ENCODE data around the gene PEX19.
"Not testable (repeated sequence)": the region's sequence is repeated elsewhere in the genome, so short reads cannot be mapped to it uniquely, and the experiment has no call there.

The PEX19 gene, protein sequence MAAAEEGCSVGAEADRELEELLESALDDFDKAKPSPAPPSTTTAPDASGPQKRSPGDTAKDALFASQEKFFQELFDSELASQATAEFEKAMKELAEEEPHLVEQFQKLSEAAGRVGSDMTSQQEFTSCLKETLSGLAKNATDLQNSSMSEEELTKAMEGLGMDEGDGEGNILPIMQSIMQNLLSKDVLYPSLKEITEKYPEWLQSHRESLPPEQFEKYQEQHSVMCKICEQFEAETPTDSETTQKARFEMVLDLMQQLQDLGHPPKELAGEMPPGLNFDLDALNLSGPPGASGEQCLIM

GRCh38 chr1:160284782-160285344, at the start of gene PEX19:
Gene PEX19, minus strand, starts transcription at chr1:160285133. Its CDS starts 9 bp downstream, at chr1:160285124.
- peak within 1 kb of the TSS; percentile 74 to 98 (median 90) for H3K27ac ChIP-seq
- H3K4me3 ChIP-seq: peak within 1 kb of the TSS; percentile 64 to 87 (median 81)

DNA sequence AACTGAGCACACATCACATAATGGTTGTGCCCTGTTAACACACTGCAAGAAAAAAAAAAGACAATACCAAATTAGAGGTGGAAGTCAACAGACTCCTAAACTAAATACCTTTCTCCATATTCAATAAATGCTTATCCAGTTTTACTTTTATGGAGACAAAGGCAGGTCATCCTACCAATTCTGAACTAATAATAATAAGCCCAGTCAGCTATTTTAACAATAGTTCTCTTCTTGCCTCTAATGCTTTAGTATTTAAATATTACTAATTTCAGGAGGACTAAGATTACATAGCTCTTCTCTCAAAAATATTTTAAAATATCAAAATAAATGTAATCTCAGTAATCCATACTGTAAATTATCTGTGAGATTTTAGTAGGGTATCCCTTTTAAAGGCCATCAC, 47.6 kb upstream of the PEX19 start:
- Histone ChIP-seq H3K4me3 (no peak overlapping the region), H3K27ac (no peak overlapping the region)

DNA sequence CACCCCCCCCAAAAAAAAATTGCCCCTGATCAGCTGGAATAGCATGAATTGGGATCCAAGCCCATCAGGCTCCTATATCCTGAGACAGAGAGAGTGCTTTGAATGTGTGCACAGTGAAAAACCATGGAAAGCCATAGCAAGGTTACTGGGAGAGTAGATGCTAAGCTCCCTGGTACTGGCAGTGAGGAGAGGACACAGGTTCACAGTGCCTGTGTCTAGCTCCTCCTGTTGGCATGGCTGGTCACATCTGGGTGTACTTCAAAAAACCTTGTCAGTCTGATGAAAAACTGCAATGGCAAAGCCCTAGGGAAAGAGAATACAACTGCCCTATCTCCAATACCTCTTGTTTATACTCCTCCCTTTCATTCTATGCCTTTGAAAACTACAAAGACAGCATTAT, 45.2 kb upstream of the PEX19 start:
- Histone ChIP-seq H3K4me3 (no peak overlapping the region), H3K27ac (no peak overlapping the region)

GRCh38 chr1:160328184-160328583, 43.3 kb upstream of the PEX19 start:
- Histone ChIP-seq H3K27ac (no peak overlapping the region), H3K4me3 (no peak overlapping the region)

- H3K27ac ChIP-seq: no peak overlapping the region
- H3K4me3 ChIP-seq: no peak overlapping the region
Observed at GRCh38 chr1:160326418-160326817, 41.5 kb upstream of the PEX19 start.

- Histone ChIP-seq H3K27ac (no peak overlapping the region), H3K4me3 (no peak overlapping the region)
Observed at GRCh38 chr1:160325252-160325651, 40.3 kb upstream of the PEX19 start.

DNA sequence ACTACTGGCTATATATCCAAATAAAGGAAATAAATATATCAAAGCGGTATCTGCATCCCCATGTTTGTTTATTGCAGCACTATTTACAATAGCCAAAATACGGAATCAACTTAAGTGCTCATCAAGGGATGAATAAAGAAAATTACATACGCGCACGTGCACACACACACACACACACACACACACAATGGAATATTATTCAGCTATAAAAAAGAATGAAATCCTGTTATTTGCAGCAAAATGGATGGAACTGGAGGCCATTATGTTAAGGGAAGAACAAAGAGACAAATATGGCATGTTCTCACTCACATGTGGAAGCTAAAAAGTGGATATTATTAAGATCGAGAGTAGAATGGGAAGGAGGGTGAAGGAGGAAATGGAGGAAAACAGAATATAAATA, 37.9 kb upstream of the PEX19 start:
- no peak overlapping the region for H3K4me3 ChIP-seq
- no peak overlapping the region for H3K27ac ChIP-seq

- H3K4me3 ChIP-seq: no peak overlapping the region
- H3K27ac ChIP-seq: no peak overlapping the region
Observed at GRCh38 chr1:160315359-160315758, 30.4 kb upstream of the PEX19 start.

GRCh38 chr1:160309571-160309970, 24.6 kb upstream of the PEX19 start:
- no peak overlapping the region for H3K27ac ChIP-seq

GRCh38 chr1:160309185-160309557, 24.2 kb upstream of the PEX19 start:
- Histone ChIP-seq H3K27ac (no peak overlapping the region), H3K4me3 (no peak overlapping the region)

More at GRCh38 chr1:160309571-160309970, 24.6 kb upstream of the PEX19 start:
- H3K4me3 ChIP-seq: no peak overlapping the region

DNA sequence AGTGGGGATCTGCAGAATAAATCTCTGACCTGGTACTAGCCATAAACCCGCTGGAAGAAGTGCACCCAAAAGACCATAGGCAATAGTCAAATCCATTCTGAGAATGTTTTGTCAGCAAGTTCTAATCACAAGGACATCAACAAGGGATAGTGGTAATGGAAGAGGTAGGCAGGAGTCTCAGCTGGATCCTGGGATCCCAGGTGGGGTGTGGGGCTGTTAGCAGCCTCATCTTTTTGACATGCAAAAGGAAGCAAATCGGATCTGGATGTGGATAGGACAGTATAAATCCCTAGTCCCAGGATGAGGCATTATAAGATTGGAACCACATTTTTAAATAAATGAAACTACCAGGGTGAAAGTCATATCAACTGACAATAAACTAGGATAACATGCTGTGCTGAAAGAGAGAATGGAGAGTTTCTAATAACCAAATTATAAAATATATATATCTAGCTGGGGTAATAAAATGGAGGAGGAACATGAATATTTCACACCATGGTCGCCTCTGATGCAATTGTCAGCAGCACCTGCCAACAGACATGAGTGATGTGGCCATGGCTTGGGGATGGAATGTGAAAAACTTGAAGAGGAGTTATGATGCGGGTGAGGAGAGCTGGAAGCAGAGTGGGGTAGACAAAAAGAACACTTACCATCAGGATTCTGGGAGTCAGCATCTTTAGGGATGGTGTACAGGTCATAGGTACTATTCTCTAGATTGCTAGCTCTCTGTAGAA, 23.7 kb upstream of the PEX19 start:
- H3K27ac ChIP-seq: no peak overlapping the region
- H3K4me3 ChIP-seq: no peak overlapping the region

GRCh38 chr1:160307118-160307791, 22.3 kb upstream of the PEX19 start:
- H3K27ac ChIP-seq: no peak overlapping the region
- no peak overlapping the region for H3K4me3 ChIP-seq

- H3K27ac ChIP-seq: no peak overlapping the region
- no peak overlapping the region for H3K4me3 ChIP-seq
Observed at GRCh38 chr1:160300173-160300572, 15.2 kb upstream of the PEX19 start.

DNA sequence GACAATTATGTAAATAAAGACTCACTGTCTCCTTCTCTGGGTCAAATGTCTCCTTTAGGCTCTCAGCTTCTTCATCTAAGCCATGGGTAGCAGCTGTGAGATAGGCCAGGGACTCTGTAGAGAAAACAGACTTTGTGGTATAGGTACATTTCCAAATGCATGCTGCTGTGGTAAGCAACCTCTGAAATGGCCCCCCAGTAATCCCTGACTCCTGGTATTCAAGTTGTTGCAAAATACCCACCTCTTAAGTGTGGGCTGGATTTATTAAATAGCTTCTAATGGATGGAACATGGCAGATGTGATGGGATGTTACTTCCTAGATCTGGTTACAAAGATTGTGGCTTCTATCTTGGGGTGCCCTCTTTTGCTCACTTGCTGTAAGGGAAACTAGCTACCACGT, 11.1 kb upstream of the PEX19 start:
- H3K27ac ChIP-seq: no peak overlapping the region
- H3K4me3 ChIP-seq: no peak overlapping the region

DNA sequence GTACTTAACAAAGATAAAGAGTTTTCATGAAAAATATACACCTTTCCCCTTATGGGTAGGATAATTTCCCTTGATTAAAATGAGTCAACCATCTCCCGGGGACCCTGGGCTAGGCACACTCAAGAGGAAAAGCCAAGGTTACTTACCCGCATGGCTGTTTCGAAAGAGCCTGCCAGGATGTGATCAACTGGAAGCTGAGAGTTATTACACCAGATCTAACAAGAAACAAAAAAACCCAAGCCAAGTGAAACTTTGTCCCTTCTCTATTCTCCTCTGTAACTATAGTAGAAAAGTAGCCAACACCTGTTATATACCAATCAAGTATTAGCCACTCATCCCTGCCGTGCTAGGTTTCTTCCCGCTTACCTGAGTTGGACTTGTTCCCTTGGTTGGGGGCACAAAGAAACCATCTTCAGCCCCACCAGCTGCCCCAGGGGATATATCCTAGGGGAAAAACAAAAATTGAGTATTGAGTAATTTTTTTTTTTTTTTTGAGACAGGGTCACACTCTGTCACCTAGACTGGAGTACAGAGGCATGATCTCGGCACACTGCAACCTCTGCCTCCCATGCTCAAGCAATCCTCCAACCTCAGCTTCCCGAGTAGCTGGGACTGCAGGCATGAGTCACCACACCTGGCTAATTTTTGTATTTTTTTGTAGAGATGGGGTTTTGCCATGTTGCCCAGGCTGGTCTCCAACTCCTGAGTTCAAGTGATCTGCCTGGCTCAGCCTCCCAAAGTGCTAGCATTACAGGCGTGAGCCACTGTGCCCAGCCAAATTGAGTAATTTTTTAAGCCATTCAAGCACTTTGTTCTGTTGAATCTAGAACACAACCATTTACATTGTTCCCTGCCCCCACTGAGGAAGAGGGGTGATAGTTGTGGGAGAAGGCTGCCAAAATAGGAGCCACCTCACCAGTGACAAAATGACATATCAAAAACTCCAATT, 8.4 kb upstream of the PEX19 start:
- no peak overlapping the region for H3K27ac ChIP-seq
- H3K4me3 ChIP-seq: no peak overlapping the region

DNA sequence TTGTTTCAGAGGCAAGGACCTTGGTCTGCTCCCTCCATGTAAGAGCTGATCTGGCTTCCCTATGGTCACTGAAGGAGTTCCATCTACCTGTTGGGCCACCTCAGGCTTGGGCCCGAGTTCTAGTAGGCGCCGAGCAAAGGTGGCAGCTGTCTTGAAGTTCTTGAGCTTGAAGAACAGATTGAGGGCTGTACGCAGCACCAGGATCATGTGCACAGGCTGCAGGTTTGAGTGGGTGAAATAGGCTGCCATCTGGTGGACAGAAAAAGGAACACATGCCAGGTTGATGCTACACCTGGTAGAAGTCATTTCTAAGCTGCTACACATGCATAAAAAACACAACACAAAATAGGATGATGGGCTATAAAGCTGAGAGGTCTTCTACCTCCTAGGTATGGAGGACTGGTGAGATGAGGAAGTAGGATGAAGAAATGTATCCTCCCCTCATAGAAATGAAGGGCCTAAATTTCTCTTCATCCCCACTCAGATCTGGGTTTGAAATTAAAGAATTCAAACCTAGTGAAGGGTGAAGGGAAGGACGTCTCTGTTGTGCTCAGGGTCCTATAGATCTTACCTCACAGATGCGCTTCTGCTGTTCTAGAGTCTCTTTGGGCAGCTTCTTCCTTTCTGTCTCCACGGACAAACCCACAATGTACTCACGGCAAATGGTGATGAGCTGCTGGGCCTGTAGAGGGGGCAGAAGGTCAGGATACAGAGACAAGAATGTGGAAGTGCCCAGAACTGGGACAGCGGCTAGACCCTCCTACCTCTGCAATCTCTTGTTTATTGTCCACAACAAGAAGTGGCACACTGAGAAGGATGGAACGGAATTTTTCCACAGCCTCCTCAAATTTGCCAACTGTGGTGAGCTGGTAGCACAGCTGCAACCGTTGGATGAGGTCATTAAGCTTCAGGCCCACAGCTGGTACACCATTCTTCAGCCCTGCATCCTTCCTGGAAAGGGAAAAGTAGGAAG, 6.6 kb upstream of the PEX19 start:
- H3K4me3 ChIP-seq: no peak overlapping the region
- H3K27ac ChIP-seq: no peak overlapping the region

- not testable (repeated sequence) for H3K4me3 ChIP-seq, H3K27ac ChIP-seq
Observed at GRCh38 chr1:160287769-160288168, 2.8 kb upstream of the PEX19 start.

DNA sequence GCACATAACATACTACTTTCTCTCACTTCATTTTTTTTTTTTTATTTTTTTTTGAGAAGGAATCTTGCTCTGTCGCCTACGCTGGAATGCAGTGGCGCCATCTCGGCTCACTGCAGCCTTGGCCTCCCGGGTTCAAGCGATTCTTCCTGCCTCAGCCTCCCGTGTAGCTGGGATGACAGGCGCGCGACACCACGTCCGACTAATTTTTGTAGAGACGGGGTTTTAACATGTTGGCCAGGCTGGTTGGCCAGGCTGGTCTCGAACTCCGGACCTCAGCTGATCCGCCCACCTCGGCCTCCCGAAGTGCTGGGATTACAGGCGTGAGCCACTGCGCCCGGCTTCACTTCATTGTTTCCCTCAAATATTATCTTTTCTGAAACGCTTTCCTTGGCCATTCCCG, 573 bp upstream of the PEX19 start:
- H3K4me3 ChIP-seq: peak overlapping the region in 4 of 7 experiments; percentile 64 to 87 (median 75)
- H3K27ac ChIP-seq: peak overlapping the region in 1 of 21 experiments; percentile 95

All from skin epidermis (tissue), 12 donors.